ENCODE measurements around the gene C2orf49.

- TF ChIP-seq YY1 (IDR thresholded peaks at IDR 0.05; ENCODE audit: insufficient read depth, insufficient read length) (no peak), ZNF274 (IDR thresholded peaks at IDR 0.05; ENCODE audit: low read depth, low read length) (no peak)
Measured at GRCh38 chr2:105384861-105385260, 47.5 kb downstream of the C2orf49 start.

All from NT2/D1 (cell line).